PC-9 (cell line): Measurements from ENCODE around the gene VPS35. TPM values are rescaled to one million over a fixed set of nuclear protein-coding genes. Genes with fewer than 3 reads are reported as not detected.

Experiments used
- BruUV-seq: library from RNA; stranded (reverse); fragments of 400-500 nt; replicated peaks from 2 replicates; lab custom pipeline; 2021; lab: Mats Ljungman, UMichigan
- CTCF ChIA-PET: fragments of 300-600 bp; sonication (Branson Sonifier 250); formaldehyde crosslinking; loops from one replicate; lab custom pipeline; 2022; ENCODE audit warnings: antibody characterized with exemption; lab: Charles Lee
- POLR2A ChIA-PET: fragments of 300-600 bp; sonication (Branson Sonifier 250); formaldehyde crosslinking; loops from one replicate; lab custom pipeline; 2022; ENCODE audit warnings: antibody characterized with exemption; ENCODE audit not compliant: unreplicated experiment; lab: Charles Lee
- DNase-seq, 2 experiments: peaks; one replicate each; pipeline versions ENCODE4 v3.0.0 to v3.0.0-alpha.2; 2015 to 2022; ENCODE audit warnings: mixed read lengths in 1 of 2
- H2AFZ ChIP-seq: fragments of 200-600 bp; sonication (generic); 2 replicates; pipeline ENCODE4 v1.8.1; 2017; ENCODE audit warnings: antibody characterized with exemption
- H3F3A ChIP-seq: fragments of 200-600 bp; sonication (generic); 2 replicates; pipeline ENCODE4 v1.8.1; 2017; ENCODE audit warnings: antibody characterized with exemption, mild to moderate bottlenecking, low read depth; ENCODE audit not compliant: insufficient read depth
- H3K27ac ChIP-seq: fragments of 200-600 bp; sonication (generic); 2 replicates; pipeline ENCODE4 v1.6.1; 2016; ENCODE audit warnings: mixed run types
- H3K27me3 ChIP-seq: fragments of 200-600 bp; sonication (generic); 2 replicates; pipeline ENCODE4 v1.6.1; 2016; ENCODE audit warnings: low read depth, mixed run types; ENCODE audit not compliant: insufficient read depth
- H3K36me3 ChIP-seq: fragments of 200-600 bp; sonication (generic); 2 replicates; pipeline ENCODE4 v1.6.1; 2016; ENCODE audit warnings: low read depth, mixed run types
- H3K4me1 ChIP-seq: fragments of 200-600 bp; sonication (generic); replicated peaks from 2 replicates; pipeline ENCODE4 v1.6.1; 2016; ENCODE audit warnings: mixed run types; ENCODE audit not compliant: insufficient read depth
- H3K4me2 ChIP-seq: fragments of 200-600 bp; sonication (generic); 2 replicates; pipeline ENCODE4 v1.6.1; 2017; ENCODE audit warnings: mixed run types
- H3K4me3 ChIP-seq: fragments of 200-600 bp; sonication (generic); 2 replicates; pipeline ENCODE4 v1.6.1; 2016; ENCODE audit warnings: mixed run types
- H3K79me2 ChIP-seq: fragments of 200-600 bp; sonication (generic); 2 replicates; pipeline ENCODE4 v1.6.1; 2017; ENCODE audit warnings: low read depth, mixed run types
- H3K9me2 ChIP-seq: fragments of 200-600 bp; sonication (generic); 2 replicates; pipeline ENCODE4 v1.8.1; 2017; ENCODE audit warnings: mild to moderate bottlenecking; ENCODE audit not compliant: insufficient read depth
- H3K9me3 ChIP-seq: fragments of 200-600 bp; sonication (generic); 2 replicates; pipeline ENCODE4 v1.8.1; 2016; ENCODE audit warnings: low read depth; ENCODE audit not compliant: insufficient read depth
- H4K20me1 ChIP-seq: fragments of 200-600 bp; sonication (generic); 2 replicates; pipeline ENCODE4 v1.8.1; 2017; ENCODE audit not compliant: insufficient read depth
- CTCF ChIP-seq: fragments of 200-600 bp; sonication (generic); conservative IDR thresholded peaks from 2 replicates; pipeline ENCODE4 v1.6.1; 2017; ENCODE audit warnings: mixed run types, antibody characterized with exemption, mild to moderate bottlenecking, moderate library complexity
- EZH2 ChIP-seq: fragments of 200-600 bp; sonication (generic); IDR thresholded peaks from 2 replicates; pipeline ENCODE4 v1.8.0; 2017; ENCODE audit warnings: antibody characterized with exemption, low read depth
- intact Hi-C: fragments of 100-400 bp; cut with micrococcal nuclease; formaldehyde crosslinking; loops from one replicate; pipeline ENCODE4 v1.10.0; 2022; ENCODE audit not compliant: unreplicated experiment
- total RNA-seq: library from RNA; stranded (reverse); gene quantifications from 2 replicates; pipeline ENCODE4 v1.2.3, GENCODE V29; 2021

Gene VPS35
- total RNA-seq, 1 experiment from 2014 or later = 98.4 TPM

DNA sequence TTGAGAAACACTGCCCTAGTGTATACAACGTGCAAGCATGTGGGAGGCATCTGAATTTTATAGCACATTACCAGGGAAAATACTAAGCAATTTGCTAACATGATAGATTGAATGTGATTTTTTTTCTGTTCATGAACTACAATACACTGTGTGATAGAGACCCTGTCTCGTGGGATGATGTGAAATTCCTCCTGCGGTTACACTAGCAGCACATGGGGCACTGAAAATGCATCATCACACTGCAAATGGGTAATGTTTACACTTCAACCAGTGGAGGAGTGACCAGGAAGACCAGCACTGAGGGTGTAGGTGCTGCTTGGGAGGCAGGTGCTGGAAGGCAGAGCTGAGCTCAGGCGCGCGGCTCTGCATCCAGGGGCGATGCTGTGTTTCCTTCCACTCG, 29.2 kb upstream of the VPS35 start:
- Histone ChIP-seq H3K9me3 (no peaks in the 10 kb centered on the region), H3F3A (no peaks in the 10 kb centered on the region), H3K27me3 (no peaks in the 10 kb centered on the region), H4K20me1 (no peaks in the 10 kb centered on the region), H3K79me2 (no peaks in the 10 kb centered on the region), H3K27ac (no peak overlapping the region), H3K4me1 (no peaks in the 10 kb centered on the region), H3K4me2 (no peak overlapping the region), H3K36me3 (no peaks in the 10 kb centered on the region), H2AFZ (no peak overlapping the region), H3K9me2 (no peaks in the 10 kb centered on the region), H3K4me3 (no peak overlapping the region)
- ChIA-PET POLR2A (no interaction called here), CTCF (no interaction called here)
- intact Hi-C loops = no loop called here
- no TSS peak for BruUV-seq
- TF ChIP-seq EZH2 (no peak), CTCF (no peak)
- no peak for DNase-seq

- no peaks in the 10 kb centered on the region for H4K20me1 ChIP-seq
- H2AFZ ChIP-seq = no peak overlapping the region
- no peak for TF ChIP-seq CTCF
- no peaks in the 10 kb centered on the region for H3K36me3 ChIP-seq
- no peaks in the 10 kb centered on the region for H3K4me1 ChIP-seq
- H3K9me3 ChIP-seq = no peaks in the 10 kb centered on the region
- H3K4me2 ChIP-seq = no peak overlapping the region
- no TSS peak for BruUV-seq
- intact Hi-C loops = no loop called here
- no peaks in the 10 kb centered on the region for H3F3A ChIP-seq
- H3K79me2 ChIP-seq = no peaks in the 10 kb centered on the region
- no peaks in the 10 kb centered on the region for H3K9me2 ChIP-seq
- H3K4me3 ChIP-seq = no peak overlapping the region
- ChIA-PET POLR2A (no interaction called here), CTCF (no interaction called here)
- H3K27ac ChIP-seq = no peak overlapping the region
- DNase-seq = no peak
- no peaks in the 10 kb centered on the region for H3K27me3 ChIP-seq
Observed at GRCh38 chr16:46717692-46718091, 28.7 kb upstream of the VPS35 start.

- BruUV-seq = no TSS peak
Observed at GRCh38 chr16:46715769-46716305, 26.9 kb upstream of the VPS35 start.

More at GRCh38 chr16:46715769-46716305, 26.9 kb upstream of the VPS35 start:
- H3K4me3 ChIP-seq = no peak overlapping the region
- H3K27me3 ChIP-seq = no peaks in the 10 kb centered on the region
- H3K4me2 ChIP-seq = no peak overlapping the region
- CTCF ChIA-PET = no interaction called here
- H3K36me3 ChIP-seq = no peaks in the 10 kb centered on the region
- no peaks in the 10 kb centered on the region for H4K20me1 ChIP-seq
- intact Hi-C loops = no loop called here
- no peaks in the 10 kb centered on the region for H3K4me1 ChIP-seq
- DNase-seq = no peak
- H3K9me3 ChIP-seq = no peaks in the 10 kb centered on the region
- H3K27ac ChIP-seq = no peak overlapping the region
- no peak overlapping the region for H2AFZ ChIP-seq
- no peaks in the 10 kb centered on the region for H3F3A ChIP-seq
- no peaks in the 10 kb centered on the region for H3K9me2 ChIP-seq
- no peak for TF ChIP-seq CTCF
- no peak for TF ChIP-seq EZH2
- H3K79me2 ChIP-seq = no peaks in the 10 kb centered on the region
- POLR2A ChIA-PET = no interaction called here
